ENCODE measurements around the gene EXOC8. TPM values are rescaled to one million over a fixed set of nuclear protein-coding genes. Genes with fewer than 3 reads are reported as not detected.

EXOC8 gene, protein sequence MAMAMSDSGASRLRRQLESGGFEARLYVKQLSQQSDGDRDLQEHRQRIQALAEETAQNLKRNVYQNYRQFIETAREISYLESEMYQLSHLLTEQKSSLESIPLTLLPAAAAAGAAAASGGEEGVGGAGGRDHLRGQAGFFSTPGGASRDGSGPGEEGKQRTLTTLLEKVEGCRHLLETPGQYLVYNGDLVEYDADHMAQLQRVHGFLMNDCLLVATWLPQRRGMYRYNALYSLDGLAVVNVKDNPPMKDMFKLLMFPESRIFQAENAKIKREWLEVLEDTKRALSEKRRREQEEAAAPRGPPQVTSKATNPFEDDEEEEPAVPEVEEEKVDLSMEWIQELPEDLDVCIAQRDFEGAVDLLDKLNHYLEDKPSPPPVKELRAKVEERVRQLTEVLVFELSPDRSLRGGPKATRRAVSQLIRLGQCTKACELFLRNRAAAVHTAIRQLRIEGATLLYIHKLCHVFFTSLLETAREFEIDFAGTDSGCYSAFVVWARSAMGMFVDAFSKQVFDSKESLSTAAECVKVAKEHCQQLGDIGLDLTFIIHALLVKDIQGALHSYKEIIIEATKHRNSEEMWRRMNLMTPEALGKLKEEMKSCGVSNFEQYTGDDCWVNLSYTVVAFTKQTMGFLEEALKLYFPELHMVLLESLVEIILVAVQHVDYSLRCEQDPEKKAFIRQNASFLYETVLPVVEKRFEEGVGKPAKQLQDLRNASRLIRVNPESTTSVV
- 9.1 and 10.1 TPM in 2 replicates for total RNA-seq
- long read RNA-seq, full-length matches to known transcripts: 1 of 1 reads
- long read RNA-seq, partial matches to known transcripts: 0 of 1 reads
- long read RNA-seq, other reads (novel, unspliced or antisense): 0 of 1 reads

DNA sequence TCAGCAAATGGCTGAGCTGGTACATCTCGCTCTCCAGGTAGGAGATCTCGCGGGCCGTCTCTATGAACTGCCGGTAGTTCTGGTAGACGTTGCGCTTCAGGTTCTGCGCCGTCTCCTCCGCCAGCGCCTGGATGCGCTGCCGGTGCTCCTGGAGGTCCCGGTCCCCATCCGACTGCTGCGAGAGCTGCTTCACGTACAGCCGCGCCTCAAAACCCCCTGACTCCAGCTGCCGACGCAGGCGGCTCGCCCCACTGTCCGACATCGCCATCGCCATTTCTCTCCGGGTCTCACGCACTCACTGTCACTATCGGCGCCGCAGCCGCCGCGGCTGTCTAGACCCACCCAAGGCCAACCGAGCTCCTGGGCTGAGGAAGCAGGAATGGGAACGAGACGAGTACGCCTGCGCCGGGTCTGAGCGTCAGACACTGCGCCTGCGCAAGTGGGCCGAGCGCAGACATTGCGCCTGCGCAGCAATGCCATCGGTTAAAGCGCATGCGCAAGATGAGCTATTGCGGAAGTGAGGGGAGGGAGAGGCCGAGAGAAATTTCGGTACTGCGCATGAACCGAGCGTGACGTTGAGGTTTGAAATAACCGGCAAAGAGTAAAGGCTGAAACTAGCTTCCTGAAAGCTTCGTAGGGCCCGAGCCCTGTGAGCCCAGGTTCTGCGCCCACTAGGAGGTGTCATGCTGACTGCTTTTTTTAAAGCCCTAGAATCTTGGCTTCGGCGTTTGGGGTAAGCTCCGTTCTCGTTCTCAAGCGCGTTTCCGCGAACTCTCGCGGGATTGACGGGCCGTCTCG lies at the start of gene EXOC8:
Gene EXOC8, minus strand, starts transcription at position 381 of the 798 bp plus-strand sequence. Its CDS starts 107 bp downstream, at position 274.
- TF ChIP-seq, protein P1, sequence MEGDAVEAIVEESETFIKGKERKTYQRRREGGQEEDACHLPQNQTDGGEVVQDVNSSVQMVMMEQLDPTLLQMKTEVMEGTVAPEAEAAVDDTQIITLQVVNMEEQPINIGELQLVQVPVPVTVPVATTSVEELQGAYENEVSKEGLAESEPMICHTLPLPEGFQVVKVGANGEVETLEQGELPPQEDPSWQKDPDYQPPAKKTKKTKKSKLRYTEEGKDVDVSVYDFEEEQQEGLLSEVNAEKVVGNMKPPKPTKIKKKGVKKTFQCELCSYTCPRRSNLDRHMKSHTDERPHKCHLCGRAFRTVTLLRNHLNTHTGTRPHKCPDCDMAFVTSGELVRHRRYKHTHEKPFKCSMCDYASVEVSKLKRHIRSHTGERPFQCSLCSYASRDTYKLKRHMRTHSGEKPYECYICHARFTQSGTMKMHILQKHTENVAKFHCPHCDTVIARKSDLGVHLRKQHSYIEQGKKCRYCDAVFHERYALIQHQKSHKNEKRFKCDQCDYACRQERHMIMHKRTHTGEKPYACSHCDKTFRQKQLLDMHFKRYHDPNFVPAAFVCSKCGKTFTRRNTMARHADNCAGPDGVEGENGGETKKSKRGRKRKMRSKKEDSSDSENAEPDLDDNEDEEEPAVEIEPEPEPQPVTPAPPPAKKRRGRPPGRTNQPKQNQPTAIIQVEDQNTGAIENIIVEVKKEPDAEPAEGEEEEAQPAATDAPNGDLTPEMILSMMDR (conservative IDR thresholded peaks at IDR 0.05): no peak
- H3K36me3 Mint-ChIP-seq (ENCODE audit: low read depth): peaks cover 6% of the 10 kb centered on the region
- peaks cover 60% of the 10 kb centered on the region for H3K4me1 Mint-ChIP-seq
- peak within 1 kb of the TSS; percentile 98 for H3K27ac Mint-ChIP-seq (ENCODE audit: unreplicated experiment)
- H3K4me3 Mint-ChIP-seq: peak within 1 kb of the TSS; percentile 96
- no peaks in the 10 kb centered on the region for H3K9me3 Mint-ChIP-seq
- H3K27me3 Mint-ChIP-seq (ENCODE audit: low read depth): peaks cover 2% of the 10 kb centered on the region
- peak; percentile 99 for DNase-seq (ENCODE audit: low read depth, low spot score)

DNA sequence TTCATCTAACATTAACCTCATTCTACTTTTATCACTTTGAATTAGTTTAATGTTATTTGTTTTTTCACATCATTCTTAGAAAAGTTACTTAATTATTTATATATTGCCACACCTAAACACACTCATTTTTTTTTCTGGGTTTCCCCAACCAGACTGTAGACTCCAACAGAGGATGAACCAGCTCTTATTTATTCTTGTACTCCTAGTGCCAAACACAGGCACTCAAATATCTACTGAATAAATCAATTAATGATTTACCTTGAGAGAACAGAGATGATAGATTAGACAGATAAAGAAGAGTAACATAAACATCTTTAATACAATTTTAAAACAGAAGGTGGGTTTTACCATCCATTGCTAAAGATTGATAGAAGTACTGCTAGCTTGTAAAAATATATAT lies 48.8 kb upstream of the EXOC8 start:
- Mint-ChIP-seq H3K9me3 (no peaks in the 10 kb centered on the region), H3K4me1 (no peaks in the 10 kb centered on the region), H3K27me3 (ENCODE audit: low read depth) (no peaks in the 10 kb centered on the region), H3K27ac (ENCODE audit: unreplicated experiment) (no peak overlapping the region), H3K36me3 (ENCODE audit: low read depth) (no peaks in the 10 kb centered on the region), H3K4me3 (no peak overlapping the region)
- TF ChIP-seq, protein P1 (conservative IDR thresholded peaks at IDR 0.05): no peak
- no peak for DNase-seq (ENCODE audit: low read depth, low spot score)

DNA sequence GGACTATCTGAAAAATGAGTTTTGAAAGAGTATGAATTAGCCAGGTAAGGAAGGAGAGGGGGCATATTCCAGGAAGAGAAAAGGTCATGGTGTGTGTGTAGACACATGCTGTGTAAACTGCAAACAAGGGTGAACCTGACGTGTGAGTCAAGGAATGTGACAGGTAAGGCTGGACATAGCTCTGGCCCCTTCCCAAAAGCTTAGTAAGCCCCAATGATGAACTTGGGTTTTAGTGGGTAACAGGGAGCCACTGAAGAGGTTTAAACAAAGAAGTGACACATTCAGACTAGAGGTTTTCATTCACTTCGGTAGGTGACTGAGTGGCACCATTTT lies 47.7 kb upstream of the EXOC8 start:
- TF ChIP-seq, protein P1 (conservative IDR thresholded peaks at IDR 0.05): no peak
- Mint-ChIP-seq H3K27ac (ENCODE audit: unreplicated experiment) (no peak overlapping the region), H3K27me3 (ENCODE audit: low read depth) (no peaks in the 10 kb centered on the region), H3K4me3 (no peak overlapping the region), H3K4me1 (no peaks in the 10 kb centered on the region), H3K36me3 (ENCODE audit: low read depth) (no peaks in the 10 kb centered on the region), H3K9me3 (no peaks in the 10 kb centered on the region)
- no peak for DNase-seq (ENCODE audit: low read depth, low spot score)

DNA sequence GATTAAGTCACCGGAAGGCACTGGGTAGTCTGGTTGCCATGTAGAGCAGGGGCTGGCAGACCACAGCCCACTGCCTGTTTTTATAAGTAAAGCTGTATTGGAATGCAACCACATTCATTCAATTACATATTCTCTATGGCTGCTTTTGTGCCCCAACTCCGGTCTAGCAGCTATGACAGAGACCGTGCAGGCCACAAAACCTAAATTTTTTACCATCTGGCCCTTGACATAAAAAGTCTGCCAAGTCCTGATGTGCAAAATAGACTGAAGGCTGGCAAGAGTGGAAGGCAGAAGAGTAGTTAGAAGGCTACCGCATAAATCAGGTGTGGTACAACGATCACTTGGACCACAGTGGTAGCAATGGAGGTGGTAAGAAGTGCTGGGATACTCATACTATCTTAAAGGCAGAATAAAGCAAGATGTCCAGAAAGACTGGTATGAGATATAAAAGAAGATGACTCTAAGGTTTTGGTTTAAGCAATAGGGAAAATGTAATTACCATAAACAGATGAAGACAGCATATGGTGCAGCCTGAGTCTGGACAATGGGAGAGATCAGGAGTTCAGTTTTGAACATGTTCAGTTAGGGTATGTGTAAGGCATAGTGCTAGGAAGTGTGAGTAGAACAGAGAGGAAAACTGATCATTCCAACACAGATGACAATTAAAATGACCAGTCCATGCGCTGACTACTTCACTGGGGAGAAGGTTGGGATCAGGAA lies 47.2 kb upstream of the EXOC8 start:
- Mint-ChIP-seq H3K4me1 (peaks cover 2% of the 10 kb centered on the region), H3K27me3 (ENCODE audit: low read depth) (no peaks in the 10 kb centered on the region), H3K4me3 (no peak overlapping the region), H3K36me3 (ENCODE audit: low read depth) (no peaks in the 10 kb centered on the region), H3K9me3 (no peaks in the 10 kb centered on the region), H3K27ac (ENCODE audit: unreplicated experiment) (no peak overlapping the region)
- TF ChIP-seq, protein P1 (conservative IDR thresholded peaks at IDR 0.05): no peak
- DNase-seq (ENCODE audit: low read depth, low spot score): no peak
